T-helper 2 cell treated with Interferon-gamma antibody and Interleukin-4, amounts not matched to agents 5 μg/mL and 100 μg/mL, for 36 hours (primary cell): ENCODE results near the gene KLHL9.
A peak's percentile ranks its signal among the peaks of the same experiment; 100 is the strongest.
"Not testable (repeated sequence)": the region's sequence is repeated elsewhere in the genome, so short reads cannot be mapped to it uniquely, and the experiment has no call there.

Experiments used
- DNase-seq: peaks from one replicate; pipeline ENCODE4 v3.0.0; 2021; ENCODE audit warnings: low spot score
- H3K27ac Mint-ChIP-seq: one replicate; pipeline ENCODE4 v1.8.0; 2021; ENCODE audit warnings: mild to moderate bottlenecking, mixed read lengths
- H3K27me3 Mint-ChIP-seq: one replicate; pipeline ENCODE4 v1.8.0; 2021; ENCODE audit warnings: low read depth, mixed read lengths
- H3K36me3 Mint-ChIP-seq: one replicate; pipeline ENCODE4 v1.8.0; 2021; ENCODE audit warnings: low read depth, mixed read lengths
- H3K4me1 Mint-ChIP-seq: one replicate; pipeline ENCODE4 v1.8.0; 2021; ENCODE audit warnings: low read depth, mixed read lengths
- H3K4me3 Mint-ChIP-seq: one replicate; pipeline ENCODE4 v1.8.0; 2022; ENCODE audit warnings: mild to moderate bottlenecking, moderate library complexity, mixed read lengths
- H3K9me3 Mint-ChIP-seq: one replicate; pipeline ENCODE4 v1.8.0; 2021; ENCODE audit warnings: mixed read lengths

The KLHL9 gene, protein sequence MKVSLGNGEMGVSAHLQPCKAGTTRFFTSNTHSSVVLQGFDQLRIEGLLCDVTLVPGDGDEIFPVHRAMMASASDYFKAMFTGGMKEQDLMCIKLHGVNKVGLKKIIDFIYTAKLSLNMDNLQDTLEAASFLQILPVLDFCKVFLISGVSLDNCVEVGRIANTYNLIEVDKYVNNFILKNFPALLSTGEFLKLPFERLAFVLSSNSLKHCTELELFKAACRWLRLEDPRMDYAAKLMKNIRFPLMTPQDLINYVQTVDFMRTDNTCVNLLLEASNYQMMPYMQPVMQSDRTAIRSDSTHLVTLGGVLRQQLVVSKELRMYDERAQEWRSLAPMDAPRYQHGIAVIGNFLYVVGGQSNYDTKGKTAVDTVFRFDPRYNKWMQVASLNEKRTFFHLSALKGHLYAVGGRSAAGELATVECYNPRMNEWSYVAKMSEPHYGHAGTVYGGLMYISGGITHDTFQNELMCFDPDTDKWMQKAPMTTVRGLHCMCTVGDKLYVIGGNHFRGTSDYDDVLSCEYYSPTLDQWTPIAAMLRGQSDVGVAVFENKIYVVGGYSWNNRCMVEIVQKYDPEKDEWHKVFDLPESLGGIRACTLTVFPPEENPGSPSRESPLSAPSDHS

DNA sequence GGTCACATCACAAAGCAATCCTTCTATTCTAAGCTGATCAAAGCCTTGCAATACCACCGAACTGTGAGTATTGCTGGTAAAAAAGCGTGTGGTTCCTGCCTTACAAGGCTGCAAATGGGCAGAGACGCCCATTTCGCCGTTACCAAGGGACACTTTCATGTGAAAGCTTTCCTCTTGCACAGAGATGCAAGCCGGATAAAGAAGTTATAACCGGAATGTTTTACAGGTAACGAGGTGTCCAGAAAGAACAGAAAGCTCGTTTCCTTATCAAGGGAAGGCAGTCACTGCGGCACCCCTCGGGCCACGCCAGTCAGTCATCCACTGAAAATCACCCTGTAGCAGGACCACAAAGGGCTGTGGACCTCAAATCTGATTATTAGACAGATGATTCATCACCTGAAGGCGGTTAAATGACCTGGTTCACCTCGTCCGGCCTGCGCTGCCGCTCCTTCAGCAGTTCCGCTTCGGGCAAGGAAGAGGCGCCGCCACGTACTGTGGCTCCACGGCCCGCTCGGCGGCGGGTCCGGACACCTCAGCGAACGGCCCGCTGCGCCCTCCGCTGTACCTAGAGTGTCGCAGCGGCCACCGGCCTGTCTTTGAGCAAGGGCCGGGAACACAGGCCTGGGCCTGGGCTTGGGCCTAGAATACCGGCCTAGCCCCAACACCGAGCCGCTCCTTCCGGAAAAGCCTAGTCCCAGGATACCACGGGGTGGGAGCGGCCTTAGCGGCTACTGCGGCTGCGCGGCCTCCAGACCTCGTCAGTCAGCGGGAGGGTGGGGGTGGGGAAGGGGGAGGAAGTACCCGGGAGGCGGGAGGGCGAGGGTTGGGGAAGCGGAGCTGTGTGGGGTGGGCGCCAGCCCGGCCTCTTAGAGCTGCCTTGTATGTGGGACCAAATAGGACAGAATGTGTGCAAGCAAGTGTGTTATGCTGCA, at the start of gene KLHL9:
KLHL9 (minus strand) TSS at position 704 of the 932 bp plus-strand sequence; CDS start at position 159, 545 bp downstream.
- peak; percentile 84 for DNase-seq
- Mint-ChIP-seq H3K9me3 (no peaks in the 10 kb centered on the region), H3K27ac (peak within 1 kb of the TSS; percentile 90), H3K4me1 (peaks cover 42% of the 10 kb centered on the region), H3K27me3 (peaks cover 7% of the 10 kb centered on the region), H3K36me3 (peaks cover 38% of the 10 kb centered on the region), H3K4me3 (peak within 1 kb of the TSS; percentile 89)

DNA sequence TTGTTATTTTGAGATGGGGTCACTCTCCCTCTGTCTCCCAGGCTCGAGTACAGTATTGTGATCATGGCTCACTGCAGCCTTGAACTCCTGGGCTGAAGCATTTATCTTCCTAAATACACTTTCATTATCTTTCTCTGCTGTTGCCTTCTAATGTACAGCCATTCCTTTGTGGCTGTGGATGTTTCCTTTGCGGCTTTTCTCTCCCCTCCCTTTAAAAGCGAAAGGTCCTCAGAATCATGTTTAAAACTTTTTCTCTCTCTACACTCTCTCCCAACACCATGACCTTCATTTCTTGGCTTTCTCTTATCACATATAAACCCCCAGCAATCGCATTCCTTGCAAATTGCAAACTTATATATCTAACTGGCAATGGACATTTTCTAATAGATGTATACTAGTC, 48.4 kb upstream of the KLHL9 start:
- no peaks in the 10 kb centered on the region for H3K36me3 Mint-ChIP-seq
- peaks cover 66% of the 10 kb centered on the region for H3K27me3 Mint-ChIP-seq
- peaks cover 20% of the 10 kb centered on the region for H3K4me1 Mint-ChIP-seq
- H3K27ac Mint-ChIP-seq = no peak overlapping the region
- peak overlapping the region; percentile 3 for H3K4me3 Mint-ChIP-seq
- no peaks in the 10 kb centered on the region for H3K9me3 Mint-ChIP-seq
- DNase-seq = no peak

- Mint-ChIP-seq H3K9me3 (no peaks in the 10 kb centered on the region), H3K4me1 (peaks cover 21% of the 10 kb centered on the region), H3K4me3 (peak overlapping the region; percentile 32), H3K27ac (no peak overlapping the region), H3K27me3 (peaks cover 63% of the 10 kb centered on the region), H3K36me3 (no peaks in the 10 kb centered on the region)
- no peak for DNase-seq
These were observed 46.5 kb upstream of the KLHL9 start for GRCh38 chr9:21381448-21382339.

DNA sequence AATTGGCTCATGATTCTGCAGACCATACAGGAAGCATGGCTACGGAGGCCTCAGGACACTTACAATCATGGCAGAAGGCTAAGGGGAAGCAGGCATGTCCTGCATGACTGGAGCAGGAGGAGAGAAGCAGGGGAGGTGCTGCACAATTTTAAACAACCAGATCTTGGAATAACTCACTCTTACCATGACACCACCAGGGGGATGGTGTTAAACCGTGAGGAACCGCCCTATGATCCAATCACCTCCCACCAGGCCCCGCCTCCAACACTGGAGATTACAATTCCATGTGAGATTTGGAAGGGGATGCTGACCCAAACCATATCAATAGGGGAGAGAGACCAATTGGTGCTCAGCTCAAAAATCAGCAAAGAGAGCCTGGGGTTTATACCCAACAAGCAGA, 36.3 kb upstream of the KLHL9 start:
- H3K36me3 Mint-ChIP-seq, H3K4me3 Mint-ChIP-seq, H3K4me1 Mint-ChIP-seq, DNase-seq, H3K27ac Mint-ChIP-seq, H3K9me3 Mint-ChIP-seq: not testable (repeated sequence)
- H3K27me3 Mint-ChIP-seq = peaks cover 38% of the 10 kb centered on the region

DNA sequence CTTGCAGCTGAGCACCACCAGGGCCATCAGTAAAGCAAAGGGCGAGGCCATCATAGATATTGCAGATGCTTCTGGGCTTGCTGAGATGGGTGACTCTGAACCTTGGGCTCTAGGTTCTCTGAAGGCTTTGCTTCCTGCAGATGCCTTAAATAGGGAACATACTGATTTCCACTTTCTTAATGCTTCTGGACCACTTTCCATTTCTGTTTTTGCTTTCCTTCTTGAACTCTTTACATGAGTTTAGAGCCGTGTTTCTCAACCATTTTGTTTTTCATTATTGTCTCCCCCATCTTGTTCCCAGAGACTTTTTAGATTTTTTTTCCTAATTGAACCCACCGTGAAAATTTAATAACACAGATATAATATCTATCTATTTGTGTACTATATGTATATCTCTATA, 32.8 kb upstream of the KLHL9 start, which contains the start of gene IFNA13:
IFNA13 (minus strand) TSS at position 101 of the 400 bp plus-strand sequence; CDS start at position 54, 47 bp downstream.
- Mint-ChIP-seq H3K36me3 (no peaks in the 10 kb centered on the region), H3K27ac (no peak within 1 kb of the TSS), H3K27me3 (peaks cover 44% of the 10 kb centered on the region), H3K9me3 (no peaks in the 10 kb centered on the region), H3K4me1 (no peaks in the 10 kb centered on the region), H3K4me3 (no peak within 1 kb of the TSS)
- DNase-seq = no peak

- H3K36me3 Mint-ChIP-seq, H3K9me3 Mint-ChIP-seq, H3K4me3 Mint-ChIP-seq, H3K4me1 Mint-ChIP-seq, H3K27ac Mint-ChIP-seq, DNase-seq: not testable (repeated sequence)
- H3K27me3 Mint-ChIP-seq = peaks cover 44% of the 10 kb centered on the region
These were observed 32.0 kb upstream of the KLHL9 start for GRCh38 chr9:21367169-21367568.

DNA sequence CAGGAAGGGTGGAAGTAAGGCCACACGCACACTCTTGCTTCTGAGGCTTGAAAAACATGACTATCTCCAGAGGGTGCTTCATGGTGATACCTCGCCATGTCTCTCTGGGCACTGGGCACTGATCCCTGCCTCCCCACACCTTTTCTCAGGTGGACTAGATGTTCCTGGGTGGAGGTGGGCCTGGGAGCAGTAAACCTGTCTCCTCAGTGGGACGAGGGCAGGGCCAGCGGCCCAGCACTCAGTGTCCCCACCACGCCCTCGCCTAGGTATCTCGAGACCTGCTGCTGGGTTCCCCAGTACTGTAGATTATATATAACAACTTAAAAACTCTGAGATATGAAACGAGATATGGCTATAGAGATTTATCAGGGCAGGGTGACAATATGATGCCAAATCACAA, 27.1 kb upstream of the KLHL9 start:
- Mint-ChIP-seq H3K4me3 (no peak overlapping the region), H3K36me3 (peaks cover 1% of the 10 kb centered on the region), H3K27me3 (peaks cover 17% of the 10 kb centered on the region), H3K4me1 (peaks cover 12% of the 10 kb centered on the region), H3K27ac (no peak overlapping the region), H3K9me3 (peaks cover 3% of the 10 kb centered on the region)
- DNase-seq = no peak

GRCh38 chr9:21357479-21358460, 22.6 kb upstream of the KLHL9 start:
- H3K27ac Mint-ChIP-seq = peak overlapping the region; percentile 88

GRCh38 chr9:21350787-21351186, 15.6 kb upstream of the KLHL9 start, which contains the start of gene IFNA6:
TSS of gene IFNA6 (minus strand) at chr9:21350887. CDS start at chr9:21350887, 0 bp downstream.
- no peak for DNase-seq
- no peak within 1 kb of the TSS for H3K27ac Mint-ChIP-seq
- H3K9me3 Mint-ChIP-seq = peaks cover 11% of the 10 kb centered on the region
- no peaks in the 10 kb centered on the region for H3K4me1 Mint-ChIP-seq
- peaks cover 6% of the 10 kb centered on the region for H3K36me3 Mint-ChIP-seq
- H3K4me3 Mint-ChIP-seq = no peak within 1 kb of the TSS
- peaks cover 37% of the 10 kb centered on the region for H3K27me3 Mint-ChIP-seq

More at GRCh38 chr9:21357479-21358460, 22.6 kb upstream of the KLHL9 start:
- H3K36me3 Mint-ChIP-seq = peaks cover 7% of the 10 kb centered on the region
- H3K27me3 Mint-ChIP-seq = peaks cover 4% of the 10 kb centered on the region
- peaks cover 16% of the 10 kb centered on the region for H3K9me3 Mint-ChIP-seq
- peak overlapping the region; percentile 60 for H3K4me3 Mint-ChIP-seq
- DNase-seq = peak; percentile 22
- H3K4me1 Mint-ChIP-seq = peaks cover 15% of the 10 kb centered on the region

DNA sequence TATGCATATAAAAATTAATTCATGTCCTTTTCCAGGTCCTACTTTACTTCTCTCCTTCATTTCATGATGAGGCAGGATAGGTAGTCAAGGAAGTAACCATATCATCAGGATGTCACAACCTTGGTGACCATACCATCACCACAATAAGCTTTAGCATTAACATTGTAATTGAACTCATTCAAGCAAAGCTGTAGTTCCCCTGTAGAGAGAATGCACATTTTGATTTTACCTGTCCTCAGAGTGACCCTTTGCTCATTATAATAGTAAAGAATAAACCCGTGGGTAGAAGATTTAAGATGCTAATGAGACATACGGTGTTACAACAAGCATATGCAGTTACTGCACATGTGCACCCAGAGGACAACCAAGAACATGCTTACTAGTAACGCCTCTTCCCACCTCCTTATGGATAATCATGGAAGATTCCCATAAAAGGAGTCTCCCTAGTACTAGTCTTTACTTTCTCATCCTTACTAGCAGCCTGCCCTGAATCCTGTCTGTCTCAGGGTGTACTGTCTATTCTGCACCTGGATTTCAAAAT, 13.3 kb upstream of the KLHL9 start:
- Mint-ChIP-seq H3K4me3 (no peak overlapping the region), H3K36me3 (no peaks in the 10 kb centered on the region), H3K27me3 (peaks cover 33% of the 10 kb centered on the region), H3K27ac (no peak overlapping the region), H3K9me3 (peaks cover 5% of the 10 kb centered on the region), H3K4me1 (peaks cover 2% of the 10 kb centered on the region)
- DNase-seq = no peak

DNA sequence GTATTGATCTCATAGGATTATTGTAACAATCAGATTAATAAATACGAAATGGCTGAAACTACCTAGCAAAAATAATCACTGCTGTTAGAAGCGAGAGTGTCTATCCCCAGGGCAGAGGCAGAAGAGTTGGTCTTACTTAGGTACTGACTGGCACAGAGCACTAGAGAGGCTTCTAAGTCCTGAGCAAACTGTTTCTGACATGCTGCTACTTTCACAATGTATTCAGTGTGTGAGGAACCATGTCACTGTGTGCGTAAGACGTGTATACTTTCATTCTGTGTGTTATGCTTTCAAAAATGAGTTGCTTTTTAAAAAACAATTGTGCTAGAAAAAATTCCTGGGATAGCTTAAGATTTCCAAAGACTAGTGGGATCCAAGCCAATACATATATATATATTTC, 5.5 kb upstream of the KLHL9 start:
- Mint-ChIP-seq H3K27ac (no peak overlapping the region), H3K27me3 (peaks cover 15% of the 10 kb centered on the region), H3K4me3 (no peak overlapping the region), H3K9me3 (peaks cover 7% of the 10 kb centered on the region), H3K36me3 (no peaks in the 10 kb centered on the region), H3K4me1 (peaks cover 10% of the 10 kb centered on the region)
- DNase-seq = no peak

DNA sequence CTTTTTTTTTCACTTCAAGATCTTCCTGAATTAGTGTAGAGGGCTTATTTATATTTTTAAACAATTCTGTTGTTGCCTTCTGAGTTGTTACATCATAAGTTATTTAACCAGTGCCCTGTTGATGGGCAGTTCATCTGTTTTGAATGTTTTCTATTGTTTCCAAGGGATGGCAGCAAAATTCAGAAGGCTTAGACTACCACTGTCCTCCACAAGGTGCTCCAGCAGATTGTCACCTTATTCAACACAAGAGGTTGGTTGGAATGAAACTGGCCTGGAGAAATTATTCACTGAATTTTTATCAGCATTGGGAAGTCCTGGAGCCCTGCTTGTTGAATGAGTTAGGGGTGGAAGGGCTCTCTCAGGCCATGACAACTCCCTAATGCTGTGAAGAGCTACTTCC, 1.3 kb upstream of the KLHL9 start:
- Mint-ChIP-seq H3K36me3 (peaks cover 29% of the 10 kb centered on the region), H3K4me3 (peak overlapping the region; percentile 62), H3K9me3 (no peaks in the 10 kb centered on the region), H3K27me3 (peaks cover 10% of the 10 kb centered on the region), H3K4me1 (peaks cover 33% of the 10 kb centered on the region), H3K27ac (peak overlapping the region; percentile 4)
- DNase-seq = no peak
